HL-60 (cell line): ENCODE data around the gene PLXNB2.

Source experiments
- CTCF ChIP-seq: IDR thresholded peaks from one replicate; pipeline ENCODE4 v1.5.1; 2011; ENCODE audit warnings: low read length, control low read depth, inconsistent platforms; ENCODE audit not compliant: insufficient read depth
- GABPA ChIP-seq: IDR thresholded peaks from 2 replicates; pipeline ENCODE4 v1.6.1; 2012; ENCODE audit warnings: low read depth
- SPI1 ChIP-seq: IDR thresholded peaks from 2 replicates; pipeline ENCODE4 v1.6.1; 2012; ENCODE audit warnings: low read depth, mild to moderate bottlenecking, borderline replicate concordance

GRCh38 chr22:50346470-50346869 lies 39.0 kb upstream of the PLXNB2 start:
- TF ChIP-seq GABPA (no peak), CTCF (no peak), SPI1 (no peak)
